Liver (tissue), 10 donors: ENCODE measurements around the gene DPM3. TPM values are rescaled to one million over a fixed set of nuclear protein-coding genes. Genes with fewer than 3 reads are reported as not detected.

ENCODE experiments used
- DNase-seq: peaks from one replicate; pipeline ENCODE4 v3.0.0-alpha.2; 2017; ENCODE audit warnings: low spot score
- H3K27ac ChIP-seq, 2 donors: one replicate each; pipeline ENCODE4 v1.7.0; 2013; ENCODE audit warnings: inconsistent platforms in 2 of 2, low read length in 2 of 2, control low read depth in 1 of 2, low read depth in 1 of 2, mild to moderate bottlenecking in 1 of 2
- H3K27me3 ChIP-seq, 4 donors: one replicate each; pipeline versions ENCODE4 v1.6.1 to v1.7.0; 2013; ENCODE audit warnings: low read length in 3 of 4, inconsistent platforms in 1 of 4, mild to moderate bottlenecking in 1 of 4, moderate library complexity in 1 of 4; ENCODE audit not compliant: control insufficient read depth in 4 of 4, insufficient read depth in 4 of 4
- H3K36me3 ChIP-seq, 4 donors: one replicate each; pipeline versions ENCODE4 v1.6.1 to v1.7.0; 2013; ENCODE audit warnings: low read length in 3 of 4, mild to moderate bottlenecking in 3 of 4, low read depth in 1 of 4, moderate library complexity in 1 of 4; ENCODE audit not compliant: control insufficient read depth in 4 of 4, insufficient read depth in 3 of 4
- H3K4me1 ChIP-seq, 4 donors: one replicate each; pipeline versions ENCODE4 v1.6.1 to v1.7.0; 2013; ENCODE audit warnings: low read length in 3 of 4, mild to moderate bottlenecking in 3 of 4, moderate library complexity in 1 of 4; ENCODE audit not compliant: control insufficient read depth in 4 of 4, insufficient read depth in 4 of 4
- H3K4me3 ChIP-seq, 3 donors: one replicate each; pipeline versions ENCODE4 v1.6.1 to v1.7.0; 2013; ENCODE audit warnings: low read length in 3 of 3, control low read depth in 1 of 3, low read depth in 1 of 3, mild to moderate bottlenecking in 1 of 3
- H3K9ac ChIP-seq, 2 donors: one replicate each; pipeline ENCODE4 v1.7.0; 2013; ENCODE audit warnings: low read length in 2 of 2, mild to moderate bottlenecking in 2 of 2, moderate library complexity in 2 of 2, control low read depth in 1 of 2, low read depth in 1 of 2
- H3K9me3 ChIP-seq, 4 donors: one replicate each; pipeline versions ENCODE4 v1.6.1 to v1.7.0; 2013; ENCODE audit warnings: low read length in 3 of 4; ENCODE audit not compliant: control insufficient read depth in 4 of 4
- ATF3 ChIP-seq: IDR thresholded peaks from 2 replicates; pipeline ENCODE4 v1.6.1; 2016; ENCODE audit warnings: antibody characterized with exemption
- CTCF ChIP-seq: fragments of 150-350 bp; IDR thresholded peaks from 2 replicates; pipeline ENCODE4 v1.5.1; 2017; ENCODE audit warnings: improper control_type of control experiment, low read depth, low read length; ENCODE audit not compliant: missing input control
- EGR1 ChIP-seq, 2 donors: IDR thresholded peaks; 2 replicates each; pipeline ENCODE4 v1.6.1; 2016 to 2018; ENCODE audit warnings: antibody characterized with exemption in 2 of 2, low read depth in 2 of 2
- FOXA1 ChIP-seq: IDR thresholded peaks from 2 replicates; pipeline ENCODE4 v1.6.1; 2016; ENCODE audit warnings: antibody characterized with exemption
- FOXA2 ChIP-seq: IDR thresholded peaks from 2 replicates; pipeline ENCODE4 v1.6.1; 2016; ENCODE audit warnings: antibody characterized with exemption
- GABPA ChIP-seq, 2 donors: IDR thresholded peaks in 1 of 2; conservative IDR thresholded peaks in 1 of 2; 2 replicates each; pipeline ENCODE4 v1.6.1; 2016; ENCODE audit warnings: antibody characterized with exemption in 2 of 2, mild to moderate bottlenecking in 1 of 2, moderate library complexity in 1 of 2
- HNF4A ChIP-seq, 2 donors: conservative IDR thresholded peaks; 2 replicates each; pipeline ENCODE4 v1.6.1; 2016; ENCODE audit warnings: antibody characterized with exemption in 2 of 2, mild to moderate bottlenecking in 2 of 2
- HNF4G ChIP-seq: IDR thresholded peaks from 2 replicates; pipeline ENCODE4 v1.6.1; 2016; ENCODE audit warnings: antibody characterized with exemption
- JUND ChIP-seq, 2 donors: IDR thresholded peaks; 2 replicates each; pipeline ENCODE4 v1.6.1; 2016; ENCODE audit warnings: antibody characterized with exemption in 2 of 2
- MAX ChIP-seq: IDR thresholded peaks from 2 replicates; pipeline ENCODE4 v1.6.1; 2016; ENCODE audit warnings: antibody characterized with exemption
- NR2F2 ChIP-seq: IDR thresholded peaks from 2 replicates; pipeline ENCODE4 v1.6.1; 2016; ENCODE audit warnings: antibody characterized with exemption
- RAD21 ChIP-seq, 2 donors: IDR thresholded peaks; 2 replicates each; pipeline ENCODE4 v1.6.1; 2016; ENCODE audit warnings: antibody characterized with exemption in 2 of 2, mild to moderate bottlenecking in 2 of 2
- REST ChIP-seq: IDR thresholded peaks from 2 replicates; pipeline ENCODE4 v1.6.1; 2016; ENCODE audit warnings: antibody characterized with exemption, mild to moderate bottlenecking
- RXRA ChIP-seq, 2 donors: IDR thresholded peaks; 2 replicates each; pipeline ENCODE4 v1.6.1; 2017 to 2018; ENCODE audit warnings: antibody characterized with exemption in 2 of 2, mild to moderate bottlenecking in 1 of 2
- SP1 ChIP-seq: IDR thresholded peaks from 2 replicates; pipeline ENCODE4 v1.6.1; 2018; ENCODE audit warnings: antibody characterized with exemption, mild to moderate bottlenecking
- TAF1 ChIP-seq: conservative IDR thresholded peaks from 2 replicates; pipeline ENCODE4 v1.6.1; 2016; ENCODE audit warnings: antibody characterized with exemption, mild to moderate bottlenecking
- YY1 ChIP-seq: IDR thresholded peaks from 2 replicates; pipeline ENCODE4 v1.6.1; 2016; ENCODE audit warnings: antibody characterized with exemption, mild to moderate bottlenecking
- ZBTB33 ChIP-seq: IDR thresholded peaks from 2 replicates; pipeline ENCODE4 v1.6.1; 2016; ENCODE audit warnings: antibody characterized with exemption
- WGBS: extraction: QIAGEN DNeasy Blood & Tissue Kit; methylation state at CpG from one replicate; pipeline ENCODE4 v1.1.7; 2013; 5-methylcytosine and 5-hydroxymethylcytosine counted together
- polyA plus RNA-seq, 2 donors: library from polyadenylated mRNA; stranded (reverse) in 1 of 2; unstranded in 1 of 2; fragments of 200-250 nt in 1 of 2; fragments of >200 nt in 1 of 2; fragmentation: Nextera tagmentation in 1 of 2; extraction: Ambion mirVana in 1 of 2; gene quantifications; one replicate each; pipeline versions ENCODE4 v1.2.1 to v1.2.3, GENCODE V29; 2013 to 2015
- small RNA-seq: library from RNA; depleted of rRNA; stranded (forward); fragments of <200 nt; gene quantifications from one replicate; pipeline ENCODE3, GENCODE V24; 2014
- total RNA-seq, 2 donors: library from RNA; depleted of rRNA; stranded (reverse); fragments of >200 nt; gene quantifications; one replicate each; pipeline ENCODE4 v1.2.3, GENCODE V29; 2014
- donor health status: healthy.
- donor health status: healthy.
- donor health status: healthy.
- donor health status: healthy.
- donor health status: healthy.

The DPM3 gene
- total and polyA plus RNA-seq, 4 donors: 27.3 to 134 (median 69.1) TPM

- Histone ChIP-seq H3K4me1 (peaks cover 3 to 22% (median 14%) of the 10 kb centered on the region in 4 donors), H3K4me3 (peak overlapping the region in 1 of 3 donors; percentile 47), H3K27ac (peak overlapping the region in 1 of 2 donors; percentile 46), H3K36me3 (no peaks in the 10 kb centered on the region), H3K9me3 (no peaks in the 10 kb centered on the region), H3K27me3 (no peaks in the 10 kb centered on the region), H3K9ac (no peak overlapping the region)
- WGBS: 18% methylated on average over 29 of the region's 29 CpGs
- peak; percentile 98 for TF ChIP-seq CTCF
- peak in 1 of 2 donors; percentile 69 for TF ChIP-seq GABPA (IDR thresholded peaks at IDR 0.05 in 1 of 2, conservative IDR thresholded peaks at IDR 0.05 in 1 of 2)
- peak in 1 of 2 donors; percentile 44 for TF ChIP-seq EGR1 (IDR thresholded peaks at IDR 0.05; ENCODE audit: low read depth in 2 of 2)
- no peak for TF ChIP-seq ATF3
- peak; percentile 92 for TF ChIP-seq ZBTB33
- TF ChIP-seq REST: peak; percentile 88
- peak; percentile 81 for TF ChIP-seq YY1
- TF ChIP-seq MAX: peak; percentile 95
- TF ChIP-seq RXRA (IDR thresholded peaks at IDR 0.05): peak; percentile 98 to 100
- TF ChIP-seq JUND (IDR thresholded peaks at IDR 0.05): peak in 1 of 2 donors; percentile 73
- TF ChIP-seq TAF1: no peak
- TF ChIP-seq HNF4A (conservative IDR thresholded peaks at IDR 0.05): peak; percentile 81 to 97
- TF ChIP-seq NR2F2: peak; percentile 51
- peak; percentile 92 to 97 for TF ChIP-seq RAD21 (IDR thresholded peaks at IDR 0.05)
- peak; percentile 98 for TF ChIP-seq SP1
- peak; percentile 22 for TF ChIP-seq HNF4G
- TF ChIP-seq FOXA1: peak; percentile 89
- peak; percentile 95 for TF ChIP-seq FOXA2
- DNase-seq: peak; percentile 87
Observed at GRCh38 chr1:155091071-155092051, 49.0 kb downstream of the DPM3 start.

Small RNAs within 50 kb of the gene (small RNA-seq; reads per million reads assigned to genes)
- gene HMGN2P18 (not detected), gene RF00019 (not detected)

Other genes starting within 250 kb of the DPM3 start
- gene PMVK, start 203.8 kb downstream of the DPM3 start, total RNA-seq: 10 to 100 TPM in 1 of 2 donors, 1 to 10 TPM in 1; 9.7 to 14.6 TPM
- gene PMVK, start 203.8 kb downstream of the DPM3 start, polyA plus RNA-seq: 10 to 100 TPM; 22.6 to 37.3 TPM
- gene PBXIP1, start 184.4 kb downstream of the DPM3 start, total RNA-seq: 10 to 100 TPM; 24.6 to 42.8 TPM
- gene PBXIP1, start 184.4 kb downstream of the DPM3 start, polyA plus RNA-seq: 10 to 100 TPM in 1 of 2 donors, 1 to 10 TPM in 1; 3.8 to 16.4 TPM
- 1 to 10 TPM; 6.5 to 7.4 TPM for gene PYGO2, start 178.7 kb downstream of the DPM3 start, total RNA-seq
- gene PYGO2, start 178.7 kb downstream of the DPM3 start, polyA plus RNA-seq: 1 to 10 TPM; 5.0 to 8.2 TPM
- gene SHC1, start 169.8 kb downstream of the DPM3 start, total RNA-seq: 10 to 100 TPM; 53.2 to 65.5 TPM
- gene SHC1, start 169.8 kb downstream of the DPM3 start, polyA plus RNA-seq: 10 to 100 TPM; 27.2 to 62.8 TPM
- 10 to 100 TPM; 32.4 to 54.4 TPM for gene CKS1B, start 165.8 kb downstream of the DPM3 start, total RNA-seq
- 10 to 100 TPM; 34.3 to 57.9 TPM for gene CKS1B, start 165.8 kb downstream of the DPM3 start, polyA plus RNA-seq
- gene FLAD1, start 157.2 kb downstream of the DPM3 start, total RNA-seq: 10 to 100 TPM; 10.4 to 20.2 TPM
- 10 to 100 TPM; 24.7 to 31.6 TPM for gene FLAD1, start 157.2 kb downstream of the DPM3 start, polyA plus RNA-seq
- gene LENEP, start 146.9 kb downstream of the DPM3 start, total RNA-seq: under 1 TPM in 1 of 2 donors, not detected in 1; 0.42 TPM
- gene LENEP, start 146.9 kb downstream of the DPM3 start, polyA plus RNA-seq: not detected
- gene ZBTB7B, start 137.7 kb downstream of the DPM3 start, total RNA-seq: 10 to 100 TPM; 10.3 to 50.2 TPM
- 10 to 100 TPM in 1 of 2 donors, 1 to 10 TPM in 1; 7.0 to 31.9 TPM for gene ZBTB7B, start 137.7 kb downstream of the DPM3 start, polyA plus RNA-seq
- under 1 TPM in 1 of 2 donors, not detected in 1; 0.25 TPM for gene DCST2, start 106.8 kb downstream of the DPM3 start, total RNA-seq
- gene DCST2, start 106.8 kb downstream of the DPM3 start, polyA plus RNA-seq: under 1 TPM; 0.27 to 0.53 TPM
- gene DCST1, start 106.7 kb downstream of the DPM3 start, total RNA-seq: not detected
- gene DCST1, start 106.7 kb downstream of the DPM3 start, polyA plus RNA-seq: not detected
- gene ADAM15, start 89.2 kb downstream of the DPM3 start, total RNA-seq: 10 to 100 TPM; 10.8 to 26.8 TPM
- gene ADAM15, start 89.2 kb downstream of the DPM3 start, polyA plus RNA-seq: 10 to 100 TPM; 16.0 to 19.0 TPM
- 1 to 10 TPM; 1.8 to 2.9 TPM for gene EFNA4, start 76.8 kb downstream of the DPM3 start, total RNA-seq
- gene EFNA4, start 76.8 kb downstream of the DPM3 start, polyA plus RNA-seq: 1 to 10 TPM; 3.6 to 4.7 TPM
- under 1 TPM; 0.47 to 0.75 TPM for gene EFNA3, start 61.7 kb downstream of the DPM3 start, total RNA-seq
- gene EFNA3, start 61.7 kb downstream of the DPM3 start, polyA plus RNA-seq: 1 to 10 TPM; 1.4 to 3.7 TPM
- gene EFNA1, start 12.7 kb downstream of the DPM3 start, total RNA-seq: 100 to 1,000 TPM in 1 of 2 donors, 10 to 100 TPM in 1; 58.6 to 180 TPM
- 100 to 1,000 TPM; 177 to 236 TPM for gene EFNA1, start 12.7 kb downstream of the DPM3 start, polyA plus RNA-seq
- gene SLC50A1, start 4.7 kb downstream of the DPM3 start, total RNA-seq: 10 to 100 TPM; 12.7 to 23.3 TPM
- 10 to 100 TPM; 17.3 to 19.1 TPM for gene SLC50A1, start 4.7 kb downstream of the DPM3 start, polyA plus RNA-seq
- gene KRTCAP2, start 32.8 kb upstream of the DPM3 start, total RNA-seq: 10 to 100 TPM; 49.8 TPM
- 100 to 1,000 TPM; 150 to 224 TPM for gene KRTCAP2, start 32.8 kb upstream of the DPM3 start, polyA plus RNA-seq
- gene TRIM46, start 33.3 kb upstream of the DPM3 start, total RNA-seq: under 1 TPM; 0.14 to 0.17 TPM
- under 1 TPM; 0.07 to 0.11 TPM for gene TRIM46, start 33.3 kb upstream of the DPM3 start, polyA plus RNA-seq
- 1 to 10 TPM; 4.0 to 6.9 TPM for gene THBS3, start 67.4 kb upstream of the DPM3 start, total RNA-seq
- 1 to 10 TPM; 3.1 to 4.3 TPM for gene THBS3, start 67.4 kb upstream of the DPM3 start, polyA plus RNA-seq
- 10 to 100 TPM; 19.6 to 26.4 TPM for gene MTX1, start 68.2 kb upstream of the DPM3 start, total RNA-seq
- 10 to 100 TPM; 30.5 to 38.4 TPM for gene MTX1, start 68.2 kb upstream of the DPM3 start, polyA plus RNA-seq
- gene ENTREP3, start 115.0 kb upstream of the DPM3 start, total RNA-seq: 1 to 10 TPM; 3.3 to 3.8 TPM
- gene ENTREP3, start 115.0 kb upstream of the DPM3 start, polyA plus RNA-seq: 1 to 10 TPM; 2.8 to 7.9 TPM
- gene SCAMP3, start 121.8 kb upstream of the DPM3 start, total RNA-seq: 10 to 100 TPM; 14.9 to 22.7 TPM
- gene SCAMP3, start 121.8 kb upstream of the DPM3 start, polyA plus RNA-seq: 10 to 100 TPM; 40.7 to 47.0 TPM
- 10 to 100 TPM; 16.5 to 28.2 TPM for gene CLK2, start 133.0 kb upstream of the DPM3 start, total RNA-seq
- 10 to 100 TPM in 1 of 2 donors, 1 to 10 TPM in 1; 8.3 to 13.2 TPM for gene CLK2, start 133.0 kb upstream of the DPM3 start, polyA plus RNA-seq
- gene HCN3, start 136.9 kb upstream of the DPM3 start, total RNA-seq: 1 to 10 TPM in 1 of 2 donors, under 1 TPM in 1; 0.84 to 1.5 TPM
- 1 to 10 TPM in 1 of 2 donors, under 1 TPM in 1; 0.33 to 1.0 TPM for gene HCN3, start 136.9 kb upstream of the DPM3 start, polyA plus RNA-seq
- 10 to 100 TPM; 39.2 to 56.1 TPM for gene PKLR, start 160.9 kb upstream of the DPM3 start, total RNA-seq
- gene PKLR, start 160.9 kb upstream of the DPM3 start, polyA plus RNA-seq: 10 to 100 TPM; 10.4 to 41.9 TPM
- gene FDPS, start 168.3 kb upstream of the DPM3 start, total RNA-seq: 100 to 1,000 TPM; 288 to 370 TPM
- 100 to 1,000 TPM; 176 to 211 TPM for gene FDPS, start 168.3 kb upstream of the DPM3 start, polyA plus RNA-seq
- gene RUSC1, start 180.4 kb upstream of the DPM3 start, total RNA-seq: 1 to 10 TPM; 3.9 to 6.7 TPM
- gene RUSC1, start 180.4 kb upstream of the DPM3 start, polyA plus RNA-seq: 1 to 10 TPM; 4.9 to 6.6 TPM